Measurements from ENCODE around the gene FLRT2.

- TF ChIP-seq POLR2AphosphoS5 (IDR thresholded peaks at IDR 0.05; ENCODE audit: low read depth, low read length) (no peak), POLR2A (IDR thresholded peaks at IDR 0.05; ENCODE audit: low read depth, low read length) (no peak)
These were observed 9.4 kb upstream of the FLRT2 start for GRCh38 chr14:85520581-85520980.
